WTC11 (cell line): ENCODE data around the gene POLE2. TPM values are rescaled to one million over a fixed set of nuclear protein-coding genes. Genes with fewer than 3 reads are reported as not detected.

ENCODE experiments used
- ATAC-seq: fragments of 200-7000 bp; cut with Tn5 transposase; 2 replicates; pipeline ENCODE4 v1.10.0; 2021; ENCODE audit warnings: mild to moderate bottlenecking, moderate library complexity
- CTCF ChIA-PET: fragments of 300-600 bp; sonication (Branson Sonifier 250); formaldehyde crosslinking; loops from one replicate; lab custom pipeline; 2021; ENCODE audit warnings: antibody characterized with exemption; lab: Charles Lee
- POLR2A ChIA-PET: fragments of 350-600 bp; sonication (Branson Sonifier 250); formaldehyde crosslinking; loops from one replicate; lab custom pipeline; 2021; ENCODE audit warnings: antibody characterized with exemption; lab: Charles Lee
- DNase-seq: peaks from one replicate; pipeline ENCODE4 v3.0.0; 2021; ENCODE audit warnings: low spot score
- H3K27ac Mint-ChIP-seq: 2 replicates; pipeline ENCODE4 v1.8.0; 2021; ENCODE audit warnings: mixed read lengths
- H3K27me3 Mint-ChIP-seq: 2 replicates; pipeline ENCODE4 v1.8.0; 2021; ENCODE audit warnings: low read depth, mild to moderate bottlenecking, moderate library complexity, mixed read lengths
- H3K36me3 Mint-ChIP-seq: 2 replicates; pipeline ENCODE4 v1.8.0; 2021; ENCODE audit warnings: mixed read lengths
- H3K4me1 Mint-ChIP-seq: 2 replicates; pipeline ENCODE4 v1.8.0; 2022; ENCODE audit warnings: mixed read lengths
- H3K4me3 Mint-ChIP-seq: 2 replicates; pipeline ENCODE4 v1.8.0; 2021; ENCODE audit warnings: mild to moderate bottlenecking, moderate library complexity, mixed read lengths
- H3K9me3 Mint-ChIP-seq: 2 replicates; pipeline ENCODE4 v1.8.0; 2021; ENCODE audit warnings: mixed read lengths
- ATF1 ChIP-seq: sonication (generic); formaldehyde crosslinking; IDR thresholded peaks from 2 replicates; pipeline ENCODE4 v1.8.1; 2023; ENCODE audit warnings: mild to moderate bottlenecking, moderate library complexity, missing genetic modification reagents
- CBFB ChIP-seq: sonication (generic); formaldehyde crosslinking; IDR thresholded peaks from 2 replicates; pipeline ENCODE4 v1.8.1; 2022; ENCODE audit warnings: mild to moderate bottlenecking, low read depth, missing genetic modification reagents
- EMX1 ChIP-seq: fragments of 250-450 bp; sonication (Bioruptor Pico); IDR thresholded peaks from 2 replicates; pipeline ENCODE4 v1.8.0; 2021; ENCODE audit warnings: mild to moderate bottlenecking
- ESRRA ChIP-seq: sonication (generic); formaldehyde crosslinking; IDR thresholded peaks from 2 replicates; pipeline ENCODE4 v1.8.1; 2022; ENCODE audit warnings: mild to moderate bottlenecking, missing genetic modification reagents, borderline replicate concordance
- ETV6 ChIP-seq: sonication (generic); formaldehyde crosslinking; IDR thresholded peaks from 2 replicates; pipeline ENCODE4 v1.8.1; 2022; ENCODE audit warnings: mild to moderate bottlenecking, missing genetic modification reagents
- FOXJ3 ChIP-seq: sonication (generic); formaldehyde crosslinking; IDR thresholded peaks from 2 replicates; pipeline ENCODE4 v1.9.0; 2021; ENCODE audit warnings: missing genetic modification reagents, mild to moderate bottlenecking, borderline replicate concordance
- GTF2I ChIP-seq: fragments of 250-450 bp; sonication (Bioruptor Pico); conservative IDR thresholded peaks from 2 replicates; pipeline ENCODE4 v1.4.0; 2021; ENCODE audit warnings: mild to moderate bottlenecking
- JUN ChIP-seq: sonication (generic); formaldehyde crosslinking; IDR thresholded peaks from 2 replicates; pipeline ENCODE4 v1.8.0; 2023; ENCODE audit warnings: mild to moderate bottlenecking, missing genetic modification reagents
- KAT7 ChIP-seq: sonication (generic); formaldehyde crosslinking; IDR thresholded peaks from 2 replicates; pipeline ENCODE4 v1.8.1; 2023; ENCODE audit warnings: missing genetic modification reagents, mild to moderate bottlenecking, borderline replicate concordance
- NFATC4 ChIP-seq: fragments of 250-450 bp; sonication (Bioruptor Pico); IDR thresholded peaks from 2 replicates; pipeline ENCODE4 v1.9.0; 2021; ENCODE audit warnings: mild to moderate bottlenecking
- NR1H2 ChIP-seq: sonication (generic); formaldehyde crosslinking; IDR thresholded peaks from 2 replicates; pipeline ENCODE4 v1.9.0; 2021; ENCODE audit warnings: mild to moderate bottlenecking, moderate library complexity, missing genetic modification reagents
- OVOL2 ChIP-seq: fragments of 250-450 bp; sonication (Bioruptor Pico); IDR thresholded peaks from 2 replicates; pipeline ENCODE4 v1.9.0; 2021; ENCODE audit warnings: mild to moderate bottlenecking, borderline replicate concordance
- PRRX2 ChIP-seq: fragments of 250-450 bp; sonication (Bioruptor Pico); IDR thresholded peaks from 2 replicates; pipeline ENCODE4 v1.8.0; 2021; ENCODE audit warnings: mild to moderate bottlenecking
- TEAD1 ChIP-seq: sonication (generic); formaldehyde crosslinking; IDR thresholded peaks from 2 replicates; pipeline ENCODE4 v1.8.0; 2022; ENCODE audit warnings: mild to moderate bottlenecking, missing genetic modification reagents
- ZBTB21 ChIP-seq: sonication (generic); formaldehyde crosslinking; IDR thresholded peaks from 2 replicates; pipeline ENCODE4 v1.8.1; 2023; ENCODE audit warnings: mild to moderate bottlenecking, missing genetic modification reagents, borderline replicate concordance
- ZNF263 ChIP-seq: sonication (generic); formaldehyde crosslinking; IDR thresholded peaks from 2 replicates; pipeline ENCODE4 v1.8.1; 2022; ENCODE audit warnings: low read depth, mild to moderate bottlenecking, moderate library complexity, missing genetic modification reagents
- ZNF396 ChIP-seq: fragments of 250-450 bp; sonication (Bioruptor Pico); IDR thresholded peaks from 2 replicates; pipeline ENCODE4 v1.8.0; 2021; ENCODE audit warnings: mild to moderate bottlenecking, moderate library complexity, borderline replicate concordance
- total RNA-seq: library from RNA; stranded (reverse); gene quantifications from 3 replicates; pipeline ENCODE4 v1.2.3, GENCODE V29; 2021
- TF ChIP-seq, protein P1 (sequence below): sonication (generic); formaldehyde crosslinking; IDR thresholded peaks from 2 replicates; pipeline ENCODE4 v1.8.0; 2023; ENCODE audit warnings: mild to moderate bottlenecking, missing genetic modification reagents
- TF ChIP-seq, protein P2 (sequence below): fragments of 250-450 bp; sonication (Bioruptor Pico); IDR thresholded peaks from 2 replicates; pipeline ENCODE4 v1.9.0; 2021; ENCODE audit warnings: mild to moderate bottlenecking, borderline replicate concordance
- TF ChIP-seq, protein P3 (sequence below): fragments of 250-450 bp; sonication (Bioruptor Pico); IDR thresholded peaks from 2 replicates; pipeline ENCODE4 v1.9.0; 2021; ENCODE audit warnings: moderate library complexity, mild to moderate bottlenecking, inconsistent platforms, borderline replicate concordance
- TF ChIP-seq, protein P4 (sequence below): sonication (generic); formaldehyde crosslinking; conservative IDR thresholded peaks from 2 replicates; pipeline ENCODE4 v1.8.1; 2023; ENCODE audit warnings: mild to moderate bottlenecking, low read depth, missing genetic modification reagents, moderate library complexity
- TF ChIP-seq, protein P5 (sequence below): sonication (generic); formaldehyde crosslinking; IDR thresholded peaks from 2 replicates; pipeline ENCODE4 v1.8.0; 2022; ENCODE audit warnings: mild to moderate bottlenecking, missing genetic modification reagents

The POLE2 gene
- total RNA-seq, 1 experiment from 2014 or later = 24.6 TPM

DNA sequence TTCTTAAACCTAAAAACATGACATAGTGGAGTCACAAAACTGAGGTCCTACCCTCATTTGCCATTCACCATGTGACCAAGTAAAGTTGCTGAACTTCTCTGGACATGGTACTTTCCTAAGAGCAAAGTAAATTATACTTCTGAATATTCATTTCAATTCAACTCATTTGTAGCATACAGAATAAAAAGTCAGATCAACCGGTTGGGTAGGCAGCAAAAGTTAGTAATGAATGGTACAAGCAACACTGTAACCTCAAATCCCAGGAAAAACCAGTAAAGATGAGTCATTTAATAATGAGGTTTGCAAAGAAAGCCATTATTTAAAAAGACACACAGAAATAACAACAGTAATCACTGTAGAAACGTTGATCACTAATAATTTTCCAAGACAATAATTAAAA lies 8.7 kb downstream of the POLE2 start:
- CTCF ChIA-PET = no interaction called here
- Mint-ChIP-seq H3K27me3 (no peaks in the 10 kb centered on the region), H3K9me3 (0 out of 2 replicates have a peak, but pooled peaks cover 3% of the 10 kb centered on the region), H3K36me3 (peaks cover 58% of the 10 kb centered on the region), H3K4me1 (no peaks in the 10 kb centered on the region), H3K27ac (no peak overlapping the region), H3K4me3 (no peak overlapping the region)
- POLR2A ChIA-PET = no interaction called here
- no peak for TF ChIP-seq ZNF396
- TF ChIP-seq, protein P1, sequence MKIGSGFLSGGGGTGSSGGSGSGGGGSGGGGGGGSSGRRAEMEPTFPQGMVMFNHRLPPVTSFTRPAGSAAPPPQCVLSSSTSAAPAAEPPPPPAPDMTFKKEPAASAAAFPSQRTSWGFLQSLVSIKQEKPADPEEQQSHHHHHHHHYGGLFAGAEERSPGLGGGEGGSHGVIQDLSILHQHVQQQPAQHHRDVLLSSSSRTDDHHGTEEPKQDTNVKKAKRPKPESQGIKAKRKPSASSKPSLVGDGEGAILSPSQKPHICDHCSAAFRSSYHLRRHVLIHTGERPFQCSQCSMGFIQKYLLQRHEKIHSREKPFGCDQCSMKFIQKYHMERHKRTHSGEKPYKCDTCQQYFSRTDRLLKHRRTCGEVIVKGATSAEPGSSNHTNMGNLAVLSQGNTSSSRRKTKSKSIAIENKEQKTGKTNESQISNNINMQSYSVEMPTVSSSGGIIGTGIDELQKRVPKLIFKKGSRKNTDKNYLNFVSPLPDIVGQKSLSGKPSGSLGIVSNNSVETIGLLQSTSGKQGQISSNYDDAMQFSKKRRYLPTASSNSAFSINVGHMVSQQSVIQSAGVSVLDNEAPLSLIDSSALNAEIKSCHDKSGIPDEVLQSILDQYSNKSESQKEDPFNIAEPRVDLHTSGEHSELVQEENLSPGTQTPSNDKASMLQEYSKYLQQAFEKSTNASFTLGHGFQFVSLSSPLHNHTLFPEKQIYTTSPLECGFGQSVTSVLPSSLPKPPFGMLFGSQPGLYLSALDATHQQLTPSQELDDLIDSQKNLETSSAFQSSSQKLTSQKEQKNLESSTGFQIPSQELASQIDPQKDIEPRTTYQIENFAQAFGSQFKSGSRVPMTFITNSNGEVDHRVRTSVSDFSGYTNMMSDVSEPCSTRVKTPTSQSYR (CRISPR knock-in tag) = no peak
- no peak for TF ChIP-seq JUN (CRISPR knock-in tag)
- TF ChIP-seq CBFB (CRISPR knock-in tag) = no peak
- TF ChIP-seq, protein P2, sequence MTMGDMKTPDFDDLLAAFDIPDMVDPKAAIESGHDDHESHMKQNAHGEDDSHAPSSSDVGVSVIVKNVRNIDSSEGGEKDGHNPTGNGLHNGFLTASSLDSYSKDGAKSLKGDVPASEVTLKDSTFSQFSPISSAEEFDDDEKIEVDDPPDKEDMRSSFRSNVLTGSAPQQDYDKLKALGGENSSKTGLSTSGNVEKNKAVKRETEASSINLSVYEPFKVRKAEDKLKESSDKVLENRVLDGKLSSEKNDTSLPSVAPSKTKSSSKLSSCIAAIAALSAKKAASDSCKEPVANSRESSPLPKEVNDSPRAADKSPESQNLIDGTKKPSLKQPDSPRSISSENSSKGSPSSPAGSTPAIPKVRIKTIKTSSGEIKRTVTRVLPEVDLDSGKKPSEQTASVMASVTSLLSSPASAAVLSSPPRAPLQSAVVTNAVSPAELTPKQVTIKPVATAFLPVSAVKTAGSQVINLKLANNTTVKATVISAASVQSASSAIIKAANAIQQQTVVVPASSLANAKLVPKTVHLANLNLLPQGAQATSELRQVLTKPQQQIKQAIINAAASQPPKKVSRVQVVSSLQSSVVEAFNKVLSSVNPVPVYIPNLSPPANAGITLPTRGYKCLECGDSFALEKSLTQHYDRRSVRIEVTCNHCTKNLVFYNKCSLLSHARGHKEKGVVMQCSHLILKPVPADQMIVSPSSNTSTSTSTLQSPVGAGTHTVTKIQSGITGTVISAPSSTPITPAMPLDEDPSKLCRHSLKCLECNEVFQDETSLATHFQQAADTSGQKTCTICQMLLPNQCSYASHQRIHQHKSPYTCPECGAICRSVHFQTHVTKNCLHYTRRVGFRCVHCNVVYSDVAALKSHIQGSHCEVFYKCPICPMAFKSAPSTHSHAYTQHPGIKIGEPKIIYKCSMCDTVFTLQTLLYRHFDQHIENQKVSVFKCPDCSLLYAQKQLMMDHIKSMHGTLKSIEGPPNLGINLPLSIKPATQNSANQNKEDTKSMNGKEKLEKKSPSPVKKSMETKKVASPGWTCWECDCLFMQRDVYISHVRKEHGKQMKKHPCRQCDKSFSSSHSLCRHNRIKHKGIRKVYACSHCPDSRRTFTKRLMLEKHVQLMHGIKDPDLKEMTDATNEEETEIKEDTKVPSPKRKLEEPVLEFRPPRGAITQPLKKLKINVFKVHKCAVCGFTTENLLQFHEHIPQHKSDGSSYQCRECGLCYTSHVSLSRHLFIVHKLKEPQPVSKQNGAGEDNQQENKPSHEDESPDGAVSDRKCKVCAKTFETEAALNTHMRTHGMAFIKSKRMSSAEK = no peak
- TF ChIP-seq ATF1 (CRISPR knock-in tag) = no peak
- TF ChIP-seq ETV6 (CRISPR knock-in tag) = no peak
- no peak for TF ChIP-seq TEAD1
- TF ChIP-seq KAT7 (CRISPR knock-in tag) = no peak
- TF ChIP-seq ESRRA (CRISPR knock-in tag) = no peak
- TF ChIP-seq FOXJ3 = no peak
- TF ChIP-seq OVOL2 (CRISPR knock-in tag) = no peak
- no peak for TF ChIP-seq ZBTB21 (CRISPR knock-in tag)
- TF ChIP-seq NR1H2 (CRISPR knock-in tag) = no peak
- ATAC-seq (no peak), DNase-seq (no peak)

DNA sequence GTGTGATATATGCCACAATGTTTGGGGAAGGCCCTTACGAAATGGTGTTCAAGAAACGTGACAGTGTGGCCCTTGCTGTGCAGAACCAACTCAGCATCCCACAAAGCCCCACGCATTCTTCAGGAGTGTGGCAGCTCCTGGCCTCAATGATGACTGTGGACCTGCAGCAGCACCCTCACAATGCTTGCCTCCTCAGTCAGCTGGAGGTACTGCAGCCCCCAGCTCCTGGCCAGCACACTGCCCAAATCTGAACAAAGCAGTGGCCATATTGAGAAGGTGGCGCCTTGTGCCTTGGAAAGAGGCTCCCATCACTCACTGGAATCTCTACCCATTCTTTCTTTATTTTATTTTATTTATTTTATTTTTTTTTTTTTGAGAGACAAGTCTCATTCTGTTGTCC lies 10.4 kb downstream of the POLE2 start:
- ChIA-PET CTCF (interaction anchor here (0.5 to 1.7 kb wide), 4 partner anchors 11 to 208 kb away, joined by 3 to 7 read pairs (median 4); partner anchors contain the start of genes KLHDC2, NEMF and POLE2), POLR2A (no interaction called here)
- Mint-ChIP-seq H3K4me1 (no peaks in the 10 kb centered on the region), H3K27ac (no peak overlapping the region), H3K9me3 (0 out of 2 replicates have a peak, but pooled peaks cover 1% of the 10 kb centered on the region), H3K27me3 (no peaks in the 10 kb centered on the region), H3K36me3 (peaks cover 64% of the 10 kb centered on the region)
- peak; percentile 23 for DNase-seq
- no peak for TF ChIP-seq ZNF263 (CRISPR knock-in tag)
- TF ChIP-seq, protein P3, sequence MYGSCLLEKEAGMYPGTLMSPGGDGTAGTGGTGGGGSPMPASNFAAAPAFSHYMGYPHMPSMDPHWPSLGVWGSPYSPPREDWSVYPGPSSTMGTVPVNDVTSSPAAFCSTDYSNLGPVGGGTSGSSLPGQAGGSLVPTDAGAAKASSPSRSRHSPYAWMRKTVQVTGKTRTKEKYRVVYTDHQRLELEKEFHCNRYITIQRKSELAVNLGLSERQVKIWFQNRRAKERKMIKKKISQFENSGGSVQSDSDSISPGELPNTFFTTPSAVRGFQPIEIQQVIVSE (CRISPR knock-in tag) = no peak
- TF ChIP-seq, all 79 proteins: peak for 0
- no peak overlapping the region for H3K4me3 Mint-ChIP-seq
- peak; percentile 68; the same call in 1 of the 2 replicates for ATAC-seq

DNA sequence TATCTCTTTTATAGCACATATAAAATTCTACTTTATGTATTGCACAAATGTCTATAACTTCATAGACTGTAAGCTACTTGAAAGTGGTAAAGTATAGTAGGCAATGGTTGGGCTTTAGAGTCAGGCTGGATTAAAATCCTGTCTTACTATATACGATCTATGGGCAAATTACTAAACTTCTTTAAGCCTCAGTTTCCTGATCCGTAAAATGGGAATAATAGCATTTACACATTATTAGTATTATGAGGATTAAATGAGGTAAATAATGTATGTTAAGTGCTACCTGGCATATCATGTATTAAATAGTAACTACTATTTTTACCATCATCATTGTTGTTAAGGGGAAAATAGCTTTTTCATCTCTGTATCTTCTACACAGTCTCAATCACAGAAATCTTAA lies 14.4 kb downstream of the POLE2 start:
- no peak for ATAC-seq
- Mint-ChIP-seq H3K36me3 (peaks cover 55% of the 10 kb centered on the region), H3K4me1 (no peaks in the 10 kb centered on the region), H3K27me3 (no peaks in the 10 kb centered on the region), H3K9me3 (no peaks in the 10 kb centered on the region), H3K27ac (no peak overlapping the region), H3K4me3 (no peak overlapping the region)
- CTCF ChIA-PET = no interaction called here
- POLR2A ChIA-PET = no interaction called here
- no peak for DNase-seq
- TF ChIP-seq NFATC4 (CRISPR knock-in tag) (no peak), CBFB (CRISPR knock-in tag) (no peak), GTF2I (no peak), PRRX2 (CRISPR knock-in tag) (no peak), EMX1 (CRISPR knock-in tag) (no peak)
- TF ChIP-seq, protein P4, sequence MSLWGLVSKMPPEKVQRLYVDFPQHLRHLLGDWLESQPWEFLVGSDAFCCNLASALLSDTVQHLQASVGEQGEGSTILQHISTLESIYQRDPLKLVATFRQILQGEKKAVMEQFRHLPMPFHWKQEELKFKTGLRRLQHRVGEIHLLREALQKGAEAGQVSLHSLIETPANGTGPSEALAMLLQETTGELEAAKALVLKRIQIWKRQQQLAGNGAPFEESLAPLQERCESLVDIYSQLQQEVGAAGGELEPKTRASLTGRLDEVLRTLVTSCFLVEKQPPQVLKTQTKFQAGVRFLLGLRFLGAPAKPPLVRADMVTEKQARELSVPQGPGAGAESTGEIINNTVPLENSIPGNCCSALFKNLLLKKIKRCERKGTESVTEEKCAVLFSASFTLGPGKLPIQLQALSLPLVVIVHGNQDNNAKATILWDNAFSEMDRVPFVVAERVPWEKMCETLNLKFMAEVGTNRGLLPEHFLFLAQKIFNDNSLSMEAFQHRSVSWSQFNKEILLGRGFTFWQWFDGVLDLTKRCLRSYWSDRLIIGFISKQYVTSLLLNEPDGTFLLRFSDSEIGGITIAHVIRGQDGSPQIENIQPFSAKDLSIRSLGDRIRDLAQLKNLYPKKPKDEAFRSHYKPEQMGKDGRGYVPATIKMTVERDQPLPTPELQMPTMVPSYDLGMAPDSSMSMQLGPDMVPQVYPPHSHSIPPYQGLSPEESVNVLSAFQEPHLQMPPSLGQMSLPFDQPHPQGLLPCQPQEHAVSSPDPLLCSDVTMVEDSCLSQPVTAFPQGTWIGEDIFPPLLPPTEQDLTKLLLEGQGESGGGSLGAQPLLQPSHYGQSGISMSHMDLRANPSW (CRISPR knock-in tag) = no peak
- TF ChIP-seq, protein P5, sequence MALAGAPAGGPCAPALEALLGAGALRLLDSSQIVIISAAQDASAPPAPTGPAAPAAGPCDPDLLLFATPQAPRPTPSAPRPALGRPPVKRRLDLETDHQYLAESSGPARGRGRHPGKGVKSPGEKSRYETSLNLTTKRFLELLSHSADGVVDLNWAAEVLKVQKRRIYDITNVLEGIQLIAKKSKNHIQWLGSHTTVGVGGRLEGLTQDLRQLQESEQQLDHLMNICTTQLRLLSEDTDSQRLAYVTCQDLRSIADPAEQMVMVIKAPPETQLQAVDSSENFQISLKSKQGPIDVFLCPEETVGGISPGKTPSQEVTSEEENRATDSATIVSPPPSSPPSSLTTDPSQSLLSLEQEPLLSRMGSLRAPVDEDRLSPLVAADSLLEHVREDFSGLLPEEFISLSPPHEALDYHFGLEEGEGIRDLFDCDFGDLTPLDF (CRISPR knock-in tag) = no peak
